Endodermal cell (in vitro differentiated cells): ENCODE data around the gene BLACAT1. TPM values are rescaled to one million over a fixed set of nuclear protein-coding genes. Genes with fewer than 3 reads are reported as not detected.

Experiments used
- DNase-seq: peaks from one replicate; pipeline ENCODE4 v3.0.0-alpha.2; 2017
- H3K27ac ChIP-seq: 2 replicates; pipeline ENCODE4 v1.5.1; 2013; ENCODE audit warnings: mild to moderate bottlenecking, low read depth, low read length, moderate library complexity
- H3K27me3 ChIP-seq: 2 replicates; pipeline ENCODE4 v1.6.1; 2013; ENCODE audit warnings: mild to moderate bottlenecking, low read length, moderate library complexity; ENCODE audit not compliant: insufficient read depth, control insufficient read depth, poor library complexity, severe bottlenecking
- H3K36me3 ChIP-seq: 2 replicates; pipeline ENCODE4 v1.7.0; 2013; ENCODE audit warnings: mild to moderate bottlenecking, low read length, moderate library complexity; ENCODE audit not compliant: control insufficient read depth, insufficient read depth
- H3K4me1 ChIP-seq: one replicate; pipeline ENCODE4 v1.7.0; 2013; ENCODE audit warnings: low read length; ENCODE audit not compliant: control insufficient read depth, insufficient read depth
- H3K4me3 ChIP-seq: 2 replicates; pipeline ENCODE4 v1.5.1; 2013; ENCODE audit warnings: mild to moderate bottlenecking, low read length, moderate library complexity
- H3K9ac ChIP-seq: 2 replicates; pipeline ENCODE4 v1.6.1; 2013; ENCODE audit warnings: mild to moderate bottlenecking, low read length, moderate library complexity; ENCODE audit not compliant: poor library complexity, severe bottlenecking; ENCODE audit errors: extremely low read depth
- H3K9me3 ChIP-seq: 2 replicates; pipeline ENCODE4 v1.6.1; 2013; ENCODE audit warnings: mild to moderate bottlenecking, low read length, moderate library complexity; ENCODE audit not compliant: control insufficient read depth
- H3K27ac Mint-ChIP-seq: 2 replicates; pipeline ENCODE4 v1.8.0; 2020; ENCODE audit warnings: mixed read lengths
- H3K27me3 Mint-ChIP-seq: 2 replicates; pipeline ENCODE4 v1.8.0; 2021; ENCODE audit warnings: mild to moderate bottlenecking, mixed read lengths; ENCODE audit not compliant: insufficient read depth
- H3K36me3 Mint-ChIP-seq: 2 replicates; pipeline ENCODE4 v1.8.0; 2020; ENCODE audit warnings: low read depth, mixed read lengths
- H3K4me1 Mint-ChIP-seq: 2 replicates; pipeline ENCODE4 v1.8.0; 2020; ENCODE audit warnings: mixed read lengths
- H3K4me3 Mint-ChIP-seq: 2 replicates; pipeline ENCODE4 v1.8.0; 2020; ENCODE audit warnings: mild to moderate bottlenecking, moderate library complexity, mixed read lengths
- H3K9me3 Mint-ChIP-seq: 2 replicates; pipeline ENCODE4 v1.8.0; 2020; ENCODE audit warnings: mild to moderate bottlenecking, mixed read lengths
- WGBS, 2 experiments: methylation state at CpG; one replicate each; pipeline versions ENCODE4 v1.1.5 to v1.1.7; 2013; ENCODE audit warnings: missing lambda C conversion rate in 2 of 2, mixed read lengths in 1 of 2; ENCODE audit not compliant: insufficient coverage in 1 of 2, insufficient read length in 1 of 2; 5-methylcytosine and 5-hydroxymethylcytosine counted together
- total RNA-seq, 2 donors: library from RNA; stranded (reverse); fragmentation: NEBNext Ultra II Directional in 1 of 2; extraction: Animal tissue kit (Norgen Biotek cat#: 25700) in 1 of 2; gene quantifications; 2 replicates in 1 of 2; 3 replicates in 1 of 2; pipeline ENCODE4 v1.2.1, GENCODE V29; 2021
- TF ChIP-seq, protein P1 (sequence below): fragments of 200-600 bp; sonication (generic); conservative IDR thresholded peaks from 2 replicates; pipeline ENCODE4 v1.5.0; 2021; ENCODE audit warnings: antibody characterized with exemption, mild to moderate bottlenecking

BLACAT1 gene
- total RNA-seq, 2 donors from 2014 or later: 7.4 to 7.6 TPM

GRCh38 chr1:205424901-205425600 lies 30.8 kb downstream of the BLACAT1 start:
- Histone ChIP-seq H3K4me1 (no peaks in the 10 kb centered on the region), H3K36me3 (no peaks in the 10 kb centered on the region), H3K9me3 (no peaks in the 10 kb centered on the region), H3K27ac (no peak overlapping the region), H3K9ac (no peak overlapping the region), H3K4me3 (no peak overlapping the region), H3K27me3 (no peaks in the 10 kb centered on the region)
- DNase-seq: no peak
- TF ChIP-seq, protein P1, sequence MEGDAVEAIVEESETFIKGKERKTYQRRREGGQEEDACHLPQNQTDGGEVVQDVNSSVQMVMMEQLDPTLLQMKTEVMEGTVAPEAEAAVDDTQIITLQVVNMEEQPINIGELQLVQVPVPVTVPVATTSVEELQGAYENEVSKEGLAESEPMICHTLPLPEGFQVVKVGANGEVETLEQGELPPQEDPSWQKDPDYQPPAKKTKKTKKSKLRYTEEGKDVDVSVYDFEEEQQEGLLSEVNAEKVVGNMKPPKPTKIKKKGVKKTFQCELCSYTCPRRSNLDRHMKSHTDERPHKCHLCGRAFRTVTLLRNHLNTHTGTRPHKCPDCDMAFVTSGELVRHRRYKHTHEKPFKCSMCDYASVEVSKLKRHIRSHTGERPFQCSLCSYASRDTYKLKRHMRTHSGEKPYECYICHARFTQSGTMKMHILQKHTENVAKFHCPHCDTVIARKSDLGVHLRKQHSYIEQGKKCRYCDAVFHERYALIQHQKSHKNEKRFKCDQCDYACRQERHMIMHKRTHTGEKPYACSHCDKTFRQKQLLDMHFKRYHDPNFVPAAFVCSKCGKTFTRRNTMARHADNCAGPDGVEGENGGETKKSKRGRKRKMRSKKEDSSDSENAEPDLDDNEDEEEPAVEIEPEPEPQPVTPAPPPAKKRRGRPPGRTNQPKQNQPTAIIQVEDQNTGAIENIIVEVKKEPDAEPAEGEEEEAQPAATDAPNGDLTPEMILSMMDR: no peak
- Mint-ChIP-seq H3K4me3 (no peak overlapping the region), H3K27ac (no peak overlapping the region), H3K27me3 (peaks cover 32% of the 10 kb centered on the region), H3K4me1 (peaks cover 7% of the 10 kb centered on the region), H3K9me3 (no peaks in the 10 kb centered on the region), H3K36me3 (no peaks in the 10 kb centered on the region)
- 67 to 75% methylated on average over 1 to 8 of the region's 8 CpGs for WGBS, 2 experiments

DNA sequence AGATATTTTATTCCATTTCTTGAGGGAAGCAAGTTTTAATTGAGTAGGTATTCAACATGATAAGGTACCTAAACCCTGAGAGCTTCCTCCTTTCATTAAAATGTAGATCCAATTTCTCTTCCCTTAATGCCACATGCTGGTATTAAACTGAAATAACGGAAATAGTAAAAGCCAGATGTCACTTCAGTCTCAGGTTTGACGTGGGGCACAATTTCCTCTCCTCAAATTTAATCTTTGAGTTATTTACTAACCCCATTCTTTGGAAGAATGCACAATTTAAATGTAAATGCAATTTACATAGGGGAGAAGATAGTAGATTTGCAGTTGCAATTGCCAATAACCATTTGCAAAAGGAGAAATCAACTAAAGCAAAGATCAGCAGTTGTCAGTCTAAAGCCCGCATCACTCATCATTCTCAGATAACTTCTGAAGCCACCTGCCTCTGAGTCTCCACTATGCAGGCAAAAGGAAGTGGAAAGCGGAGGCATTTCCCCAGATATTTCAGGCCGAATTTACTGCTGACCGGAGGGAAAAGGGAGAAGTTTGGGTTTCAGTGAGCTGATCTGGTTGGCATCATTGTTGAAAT lies 31.9 kb downstream of the BLACAT1 start:
- Histone ChIP-seq H3K27me3 (no peaks in the 10 kb centered on the region), H3K4me3 (no peak overlapping the region), H3K27ac (no peak overlapping the region), H3K9ac (no peak overlapping the region), H3K36me3 (no peaks in the 10 kb centered on the region), H3K4me1 (no peaks in the 10 kb centered on the region), H3K9me3 (no peaks in the 10 kb centered on the region)
- WGBS, 2 experiments: 80 to 86% methylated on average over 6 of the region's 6 CpGs
- H3K9me3 Mint-ChIP-seq: no peaks in the 10 kb centered on the region
- no peak for DNase-seq
- TF ChIP-seq, protein P1: no peak
- H3K36me3 Mint-ChIP-seq: no peaks in the 10 kb centered on the region
- H3K4me3 Mint-ChIP-seq: no peak overlapping the region
- peaks cover 5% of the 10 kb centered on the region for H3K4me1 Mint-ChIP-seq
- peaks cover 24% of the 10 kb centered on the region for H3K27me3 Mint-ChIP-seq
- no peak overlapping the region for H3K27ac Mint-ChIP-seq

GRCh38 chr1:205422993-205423642 lies 32.7 kb downstream of the BLACAT1 start:
- Mint-ChIP-seq H3K36me3 (no peaks in the 10 kb centered on the region), H3K27ac (no peak overlapping the region), H3K4me3 (no peak overlapping the region), H3K27me3 (peaks cover 16% of the 10 kb centered on the region), H3K9me3 (no peaks in the 10 kb centered on the region), H3K4me1 (peaks cover 5% of the 10 kb centered on the region)
- no peak overlapping the region for H3K4me3 ChIP-seq
- H3K9ac ChIP-seq: no peak overlapping the region
- no peaks in the 10 kb centered on the region for H3K27me3 ChIP-seq
- TF ChIP-seq, protein P1: peak; percentile 24
- H3K9me3 ChIP-seq: no peaks in the 10 kb centered on the region
- 84% methylated on average over 4 of the region's 4 CpGs; no CpG with 5 or more reads in 1 of the 2 experiments for WGBS, 2 experiments
- no peaks in the 10 kb centered on the region for H3K36me3 ChIP-seq
- no peak overlapping the region for H3K27ac ChIP-seq
- no peaks in the 10 kb centered on the region for H3K4me1 ChIP-seq
- DNase-seq: no peak
